GM12874 (cell line): ENCODE measurements around the gene PIGS.

Experiments
- TF ChIP-seq, protein P1 (sequence below): IDR thresholded peaks from 2 replicates; pipeline ENCODE4 v1.5.1; 2011; ENCODE audit warnings: low read depth, mild to moderate bottlenecking, control low read depth, low read length, moderate library complexity; ENCODE audit not compliant: insufficient read depth

The PIGS gene

DNA sequence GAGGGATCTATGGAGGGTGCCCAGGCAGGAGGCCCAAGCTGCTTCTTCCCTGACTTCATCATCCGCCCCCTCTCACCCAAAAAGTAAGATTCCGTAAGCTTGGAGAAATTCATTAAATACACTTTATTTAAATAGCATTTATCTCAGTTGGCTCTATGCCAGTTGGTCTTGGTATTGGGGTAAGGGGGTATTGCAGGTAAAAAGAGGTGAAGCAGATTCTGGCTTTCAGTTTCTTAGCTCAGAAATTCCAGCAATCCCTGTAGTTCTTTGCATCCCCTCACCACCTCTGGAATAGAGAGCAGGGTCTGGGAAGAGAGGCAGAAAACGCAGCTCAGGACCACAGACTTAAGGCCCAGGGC, 6.1 kb upstream of the PIGS start:
- TF ChIP-seq, protein P1, sequence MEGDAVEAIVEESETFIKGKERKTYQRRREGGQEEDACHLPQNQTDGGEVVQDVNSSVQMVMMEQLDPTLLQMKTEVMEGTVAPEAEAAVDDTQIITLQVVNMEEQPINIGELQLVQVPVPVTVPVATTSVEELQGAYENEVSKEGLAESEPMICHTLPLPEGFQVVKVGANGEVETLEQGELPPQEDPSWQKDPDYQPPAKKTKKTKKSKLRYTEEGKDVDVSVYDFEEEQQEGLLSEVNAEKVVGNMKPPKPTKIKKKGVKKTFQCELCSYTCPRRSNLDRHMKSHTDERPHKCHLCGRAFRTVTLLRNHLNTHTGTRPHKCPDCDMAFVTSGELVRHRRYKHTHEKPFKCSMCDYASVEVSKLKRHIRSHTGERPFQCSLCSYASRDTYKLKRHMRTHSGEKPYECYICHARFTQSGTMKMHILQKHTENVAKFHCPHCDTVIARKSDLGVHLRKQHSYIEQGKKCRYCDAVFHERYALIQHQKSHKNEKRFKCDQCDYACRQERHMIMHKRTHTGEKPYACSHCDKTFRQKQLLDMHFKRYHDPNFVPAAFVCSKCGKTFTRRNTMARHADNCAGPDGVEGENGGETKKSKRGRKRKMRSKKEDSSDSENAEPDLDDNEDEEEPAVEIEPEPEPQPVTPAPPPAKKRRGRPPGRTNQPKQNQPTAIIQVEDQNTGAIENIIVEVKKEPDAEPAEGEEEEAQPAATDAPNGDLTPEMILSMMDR, result no peak

DNA sequence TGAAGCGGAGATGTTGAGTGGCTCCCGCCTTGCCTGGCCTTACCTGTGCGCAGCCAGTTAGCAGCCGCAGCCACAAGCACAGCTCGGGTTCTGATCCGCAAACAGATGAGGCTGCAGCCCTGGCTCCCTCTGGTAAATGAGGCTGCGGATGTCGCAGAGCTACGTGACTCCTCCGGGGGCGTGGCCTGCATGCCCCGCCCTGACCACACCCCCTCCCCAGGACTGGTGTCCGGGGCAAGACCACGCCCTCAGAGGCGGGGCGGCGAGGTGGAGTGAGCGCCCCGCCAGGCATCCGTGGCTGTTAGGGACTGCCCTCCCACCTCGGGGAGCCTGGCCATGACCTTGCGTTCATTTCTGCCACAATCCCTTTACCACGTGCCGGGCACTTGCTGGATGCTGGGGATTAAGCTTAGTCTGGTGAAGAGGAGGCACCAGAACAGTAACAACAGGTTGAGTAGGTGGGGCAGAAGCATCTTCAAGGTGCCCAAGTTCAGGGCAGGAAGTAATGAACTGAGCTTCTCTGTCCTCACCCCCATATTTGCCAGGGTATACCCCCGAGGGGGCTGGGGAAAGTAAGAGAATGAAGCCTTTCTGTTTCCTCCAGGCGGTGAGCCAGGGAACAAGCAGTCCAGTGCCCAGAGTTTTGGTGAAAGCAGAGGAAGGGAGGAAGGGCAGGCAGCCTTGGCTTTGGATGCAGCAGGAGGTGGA, 5.6 kb upstream of the PIGS start, which contains the start of gene ALDOC:
Gene ALDOC, minus strand, starts transcription at position 138 of the 708 bp plus-strand sequence. CDS start 1,363 bp downstream, outside the sequence.
- TF ChIP-seq, protein P1, result no peak

DNA sequence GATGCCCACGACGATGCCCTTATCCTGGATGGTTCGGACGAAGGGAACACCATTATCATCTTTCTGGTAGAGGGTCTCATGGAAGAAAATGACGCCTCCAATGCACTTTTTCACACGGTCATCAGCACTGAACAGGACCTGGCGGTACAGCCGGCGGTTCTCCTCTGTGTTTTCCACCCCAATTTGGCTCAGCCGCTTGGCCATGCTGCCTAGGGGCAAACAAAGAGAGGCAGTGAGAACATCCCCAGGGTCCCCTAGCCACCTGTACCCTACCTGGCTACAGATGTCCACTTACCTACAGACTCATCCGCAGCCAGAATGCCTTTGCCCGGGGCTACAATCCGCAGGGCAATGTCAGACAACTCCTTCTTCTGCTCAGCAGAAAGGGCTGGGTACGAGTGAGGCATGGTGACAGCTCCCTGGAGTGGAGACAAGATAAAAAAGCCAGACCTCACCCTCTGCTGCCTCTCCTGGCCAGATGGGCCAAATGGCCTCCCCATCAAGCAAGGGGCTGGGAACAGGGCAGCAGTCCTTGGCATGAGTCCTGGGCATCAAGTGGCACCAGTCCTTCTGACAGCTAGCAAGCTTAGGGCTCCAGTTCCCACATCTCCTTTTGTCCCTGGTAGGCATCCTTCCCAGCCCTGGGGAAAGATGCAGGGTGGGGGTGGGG, 3.9 kb upstream of the PIGS start:
- TF ChIP-seq, protein P1, result peak; percentile 33; the same call in 1 of the 2 replicates

DNA sequence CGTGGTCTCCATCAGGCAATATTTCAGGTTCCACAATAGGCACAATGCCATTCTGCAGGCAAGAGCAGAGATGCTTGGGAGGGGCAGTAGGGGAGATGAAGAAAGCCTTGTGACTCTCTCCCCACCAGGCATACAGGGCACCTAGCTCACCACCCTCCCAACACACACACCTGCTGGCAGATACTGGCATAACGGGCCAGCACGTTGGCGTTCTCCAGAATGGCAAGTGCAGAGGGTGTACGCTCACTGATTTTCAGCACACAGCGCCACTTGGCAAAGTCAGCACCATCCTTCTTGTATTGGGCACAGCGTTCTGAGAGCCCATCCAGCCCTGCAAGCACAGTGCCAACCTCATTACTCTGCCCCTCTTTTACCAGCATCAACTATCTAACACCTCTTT, 3.2 kb upstream of the PIGS start:
- TF ChIP-seq, protein P1, result peak; percentile 15; the same call in 1 of the 2 replicates

DNA sequence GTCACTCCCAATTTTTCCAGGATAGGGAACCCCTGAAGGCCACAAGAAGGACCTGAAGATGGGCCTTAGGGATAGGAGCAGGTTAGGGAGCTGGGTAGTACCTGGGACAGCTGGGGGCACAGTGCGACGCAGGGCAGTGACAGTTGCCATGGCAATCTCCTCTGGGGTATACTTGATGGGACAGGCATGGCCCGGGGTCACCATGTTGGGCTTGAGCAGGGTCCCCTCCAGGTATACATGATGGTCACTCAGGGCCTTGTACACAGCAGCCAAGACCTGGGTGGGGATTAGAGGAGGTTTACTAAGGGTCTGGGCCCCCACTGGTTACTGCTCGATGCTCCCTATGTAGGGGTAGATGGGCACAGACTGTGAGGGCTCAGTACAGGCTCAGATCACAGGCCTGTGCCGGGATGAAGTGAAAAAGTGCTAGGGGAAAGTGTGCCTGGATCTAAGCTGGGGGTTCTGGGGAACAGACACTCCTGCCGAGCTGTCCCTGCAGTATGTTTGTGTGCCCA, 2.7 kb upstream of the PIGS start:
- TF ChIP-seq, protein P1, result no peak

DNA sequence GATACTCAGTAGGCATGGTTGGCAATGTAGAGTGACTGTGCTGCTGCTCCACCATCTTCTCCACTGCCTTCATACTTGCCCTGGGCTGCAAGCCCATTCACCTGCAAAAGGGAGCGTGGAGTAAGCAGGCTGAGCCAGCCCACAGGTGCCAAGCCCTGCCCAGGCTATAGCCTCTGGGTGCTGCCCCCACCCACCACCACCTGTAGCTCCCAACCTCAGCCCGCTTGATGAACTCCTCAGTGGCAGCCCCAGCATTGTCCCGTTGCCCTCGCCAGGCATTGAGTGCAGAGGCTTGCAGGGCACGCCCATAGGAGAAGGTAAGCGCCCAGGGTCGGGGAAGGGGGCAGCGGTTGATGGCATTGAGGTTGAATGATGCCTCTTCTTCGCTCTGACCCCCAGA, 2.2 kb upstream of the PIGS start:
- TF ChIP-seq, protein P1, result no peak

DNA sequence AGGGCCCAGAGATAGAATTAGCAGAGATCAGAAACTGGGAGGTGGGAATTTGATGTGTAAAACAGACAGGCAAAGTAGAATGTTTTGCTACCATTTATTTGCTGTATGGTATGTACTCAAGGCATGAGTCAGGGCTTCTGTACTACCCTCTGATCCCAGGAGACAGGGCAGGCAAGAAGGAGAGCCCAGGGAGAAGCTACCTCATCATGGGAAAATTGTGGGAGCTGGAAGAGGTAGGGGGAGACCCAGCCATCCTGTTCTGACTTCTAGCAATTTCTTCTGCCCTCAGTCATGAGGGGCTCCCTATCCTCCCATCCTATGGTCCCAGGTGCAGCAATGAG, 1.7 kb upstream of the PIGS start:
- TF ChIP-seq, protein P1, result no peak
